Stimulated activated CD8-positive, alpha-beta memory T cell treated with anti-CD3 and anti-CD28 coated beads, Interleukin-15, amount 100 ng/mL, for 24 hours (primary cell): ENCODE measurements around the gene ZNF500.

Source experiments
- DNase-seq: peaks from one replicate; pipeline ENCODE4 v3.0.0-alpha.2; 2020; ENCODE audit warnings: low read depth

The ZNF500 gene

DNA sequence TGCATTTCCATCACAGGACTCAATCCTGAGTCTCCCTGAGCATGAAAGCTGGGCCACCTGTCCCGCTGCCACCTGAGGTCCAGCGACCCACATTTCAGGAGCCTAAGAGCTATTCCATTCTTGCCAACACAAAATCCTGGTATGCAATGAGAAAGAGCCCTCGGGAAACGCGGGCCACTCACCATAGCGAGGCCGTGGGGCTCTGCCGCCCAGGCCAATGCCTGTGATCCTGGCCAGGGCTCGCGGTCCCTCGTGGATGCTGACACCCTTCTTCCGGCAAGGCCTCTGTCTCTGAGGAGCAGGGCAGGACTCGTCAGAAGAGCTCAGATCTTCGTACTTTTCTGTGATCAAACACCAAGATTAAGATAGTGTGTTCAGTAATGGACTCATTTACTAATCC, 62.0 kb downstream of the ZNF500 start:
- DNase-seq, result no peak

DNA sequence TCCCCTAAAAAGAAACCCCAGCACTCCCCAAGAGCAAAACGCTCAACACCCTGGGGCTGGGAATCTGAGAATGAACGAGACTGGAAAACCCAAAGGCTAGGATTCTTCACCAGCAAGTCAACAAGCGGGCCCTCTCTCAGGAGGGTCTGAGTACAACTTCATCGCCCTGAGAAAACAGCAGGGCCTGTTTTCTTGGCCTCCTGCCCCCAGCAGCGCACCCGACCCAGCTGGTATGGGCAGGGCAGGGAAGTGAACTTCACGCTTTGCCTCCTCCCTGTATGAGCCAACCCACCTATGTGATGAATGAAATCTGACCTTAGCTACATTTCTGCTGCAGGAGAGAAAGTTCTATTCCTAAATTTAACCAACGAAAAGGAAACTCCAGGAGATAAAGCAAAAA, 62.5 kb downstream of the ZNF500 start:
- DNase-seq, result no peak

DNA sequence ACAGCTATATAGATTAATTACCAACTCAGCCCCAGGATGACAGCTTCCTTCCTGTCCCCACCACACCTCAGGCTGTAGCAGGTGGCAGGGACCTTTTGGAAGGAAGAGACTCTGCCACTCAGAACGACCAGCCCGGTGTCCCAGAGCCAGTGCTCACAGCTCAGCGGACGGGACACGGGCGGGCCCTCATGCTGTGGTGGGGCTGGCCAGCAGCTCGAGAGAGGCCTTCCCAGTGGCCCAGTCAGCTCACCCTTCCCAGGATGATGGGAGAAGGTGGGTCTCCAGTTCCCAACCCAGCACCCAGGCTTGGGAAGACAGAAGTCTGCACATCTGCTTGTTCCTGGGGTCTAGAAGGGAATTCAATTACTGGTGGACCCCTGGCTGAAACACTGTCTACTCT, 63.1 kb downstream of the ZNF500 start:
- DNase-seq, result no peak

DNA sequence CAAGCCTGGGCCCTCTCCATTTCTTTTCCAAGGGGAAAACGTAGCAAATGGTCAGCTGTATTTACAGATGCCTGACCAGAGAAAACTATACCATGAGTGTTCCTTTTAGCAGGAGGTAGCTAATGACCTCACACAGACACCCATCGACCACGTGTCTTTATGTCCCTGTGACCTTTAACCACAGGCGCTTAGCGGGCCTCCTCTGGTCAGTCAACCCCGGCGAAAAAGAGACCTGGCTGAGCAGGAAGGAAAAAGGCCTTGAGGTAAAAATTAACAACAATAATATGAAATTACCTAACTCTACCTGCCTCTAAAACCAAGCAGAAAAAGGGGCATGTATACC, 64.5 kb downstream of the ZNF500 start:
- no peak for DNase-seq

DNA sequence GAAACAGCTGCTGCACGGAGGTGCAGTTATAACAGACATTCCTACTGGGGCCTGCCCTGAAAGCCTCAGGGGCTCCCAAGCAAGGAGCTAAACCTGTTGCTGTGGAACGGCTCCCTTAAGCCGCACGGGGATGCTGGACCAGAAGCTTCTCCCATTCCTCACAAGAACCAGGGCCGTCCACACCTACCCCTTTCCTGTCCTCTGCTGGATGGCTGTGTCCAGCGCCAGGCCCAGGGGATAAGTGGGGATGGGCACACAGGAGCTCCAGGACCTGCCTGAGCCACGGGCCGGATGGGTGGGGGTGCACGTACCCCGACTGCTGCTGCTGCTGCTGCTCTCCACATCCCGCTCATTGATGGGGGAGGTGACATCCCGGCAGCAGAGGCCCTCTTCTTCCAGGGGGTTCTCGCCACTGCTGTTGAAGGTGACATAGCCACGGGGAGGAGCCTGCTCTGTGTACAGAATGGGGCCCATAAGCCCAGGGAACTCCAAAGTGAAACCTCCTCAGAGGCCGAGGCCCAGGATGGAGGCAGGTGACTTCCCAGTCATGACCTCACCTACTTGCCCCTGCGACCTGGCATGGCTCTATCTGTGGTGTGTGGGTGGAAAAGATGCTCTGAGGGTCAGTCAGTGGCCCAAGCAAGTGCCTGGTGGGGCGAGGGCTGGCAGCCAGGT, 65.0 kb downstream of the ZNF500 start:
- DNase-seq, result no peak

DNA sequence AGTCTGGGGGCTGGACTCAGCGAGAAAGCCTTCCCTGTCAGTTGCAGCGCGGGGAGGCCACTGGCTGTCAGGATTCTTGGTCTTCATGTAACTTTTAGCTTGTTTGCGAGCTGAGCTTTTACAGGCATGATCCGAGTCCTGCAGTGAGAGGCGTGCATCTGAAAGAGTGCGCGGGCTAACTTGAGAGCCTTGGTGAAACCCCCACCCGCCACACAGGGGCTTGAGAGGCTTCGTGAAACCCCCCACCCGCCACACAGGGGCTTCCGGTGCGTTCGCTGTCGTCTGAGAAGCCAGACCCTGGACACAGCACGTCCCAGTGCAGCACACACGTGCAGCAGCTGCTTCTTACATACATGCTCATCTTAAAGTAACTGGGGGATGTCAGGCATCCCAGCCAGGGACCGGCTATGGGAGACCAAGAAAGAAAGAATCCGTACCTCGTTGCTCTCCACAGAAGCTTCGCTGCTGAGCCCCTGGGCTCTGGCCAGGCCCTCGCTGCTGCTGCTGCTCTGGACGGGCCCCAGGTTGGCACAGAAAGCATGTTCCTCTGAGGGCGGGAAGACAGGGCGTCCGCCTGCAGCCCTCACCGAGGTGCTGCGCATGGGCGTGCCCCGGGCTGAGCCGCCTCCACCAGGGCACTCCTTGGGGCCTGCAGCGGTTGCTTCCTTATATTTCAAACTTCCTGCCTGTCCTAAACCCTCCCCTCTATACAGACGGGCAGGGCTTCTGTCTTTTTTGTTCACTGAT, 65.8 kb downstream of the ZNF500 start:
- no peak for DNase-seq

DNA sequence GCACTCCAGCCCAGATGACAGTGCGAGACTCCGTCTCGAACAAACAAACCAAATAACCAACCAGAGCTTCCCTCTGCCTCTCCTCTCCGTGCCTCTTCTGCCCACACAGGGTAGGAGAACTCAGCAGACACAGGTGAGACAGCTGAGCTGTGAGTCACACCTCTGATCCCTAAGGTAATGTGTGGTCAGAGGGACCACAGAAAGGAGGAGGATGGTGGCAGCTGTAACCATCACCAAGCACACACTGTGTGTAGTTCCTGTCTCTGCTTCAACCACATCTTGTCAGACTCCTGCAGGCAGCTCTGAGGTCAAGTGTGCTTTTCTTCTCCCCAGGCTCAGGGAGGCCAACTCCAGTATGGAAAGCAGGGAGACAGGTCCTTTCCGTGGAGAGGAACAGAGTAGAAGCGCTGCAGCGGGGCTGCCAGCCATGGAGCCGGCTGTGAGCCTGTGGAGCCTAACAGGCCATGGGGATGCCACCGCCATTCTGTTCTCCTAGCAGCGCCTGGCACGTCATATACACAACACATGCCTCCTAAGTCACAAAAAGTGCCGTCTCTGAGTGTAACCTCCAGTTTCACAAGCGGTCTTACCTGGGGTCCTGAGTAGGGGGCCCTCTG, 66.5 kb downstream of the ZNF500 start:
- DNase-seq, result no peak

DNA sequence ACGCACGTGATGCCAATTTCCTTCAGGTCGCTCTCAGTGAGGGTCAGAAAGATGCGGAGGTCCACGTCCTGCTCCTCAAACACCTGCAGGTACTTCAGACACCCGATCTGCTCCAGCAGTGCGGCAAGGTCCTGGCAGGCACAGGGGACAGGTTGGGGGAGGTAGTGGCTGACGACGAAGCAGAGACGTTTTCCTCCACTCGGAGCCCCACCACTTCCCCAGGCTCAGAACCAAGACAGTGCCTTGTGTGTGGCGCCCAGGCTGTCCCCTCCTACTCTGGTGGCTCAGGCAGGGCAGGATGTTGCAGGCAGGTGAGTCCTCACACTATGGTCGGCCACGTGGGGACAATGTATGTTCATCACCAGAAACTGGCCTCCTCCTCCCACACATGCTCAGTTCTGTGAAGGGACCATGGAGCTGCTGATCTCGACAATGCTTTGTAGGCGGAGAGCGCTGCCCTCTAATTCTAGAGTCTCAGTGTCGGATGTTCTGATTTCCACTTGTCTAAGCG, 67.9 kb downstream of the ZNF500 start:
- no peak for DNase-seq

DNA sequence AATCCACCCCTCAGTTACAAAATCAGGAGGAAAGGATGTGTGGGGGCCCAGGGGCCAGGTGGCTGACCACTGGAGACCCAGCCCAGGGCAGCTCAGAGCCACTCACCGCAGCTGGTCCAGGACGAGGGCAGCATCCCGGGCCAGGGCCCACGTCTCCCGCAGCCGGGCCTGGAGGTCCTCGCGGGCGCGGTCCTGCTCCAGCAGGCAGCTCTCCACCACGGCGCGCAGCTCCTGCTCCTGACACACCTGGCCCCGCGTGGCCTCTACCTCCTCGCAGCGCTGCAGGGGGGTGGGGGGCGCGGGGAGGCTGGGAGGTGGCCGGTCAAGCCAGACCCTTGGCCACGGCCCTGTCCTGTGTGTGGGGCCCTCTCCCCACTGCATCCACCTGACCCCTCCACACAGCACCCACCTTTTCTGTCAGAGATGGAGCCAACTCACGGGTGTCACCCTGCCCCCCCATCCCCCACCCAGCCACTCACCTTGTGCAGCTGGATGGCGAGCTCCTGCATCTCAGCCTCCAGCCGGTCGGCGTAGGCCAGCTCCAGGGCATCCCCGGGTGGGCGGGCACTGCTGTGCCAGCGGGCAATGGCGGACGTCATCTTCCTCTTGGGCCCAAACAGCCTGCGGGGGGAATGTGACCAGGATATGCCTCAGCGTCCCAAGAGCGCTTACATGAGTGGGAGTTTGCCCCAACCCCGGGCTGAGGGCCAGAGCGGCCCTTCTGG, 68.5 kb downstream of the ZNF500 start:
- no peak for DNase-seq
